Keratinocyte (primary cell): ENCODE measurements around the gene CMKLR1.

Source experiments
- EZH2 ChIP-seq: IDR thresholded peaks from one replicate; pipeline ENCODE4 v1.6.1; 2012; ENCODE audit warnings: inconsistent platforms, mild to moderate bottlenecking, low read length, moderate library complexity
- TF ChIP-seq, protein P1 (sequence below), 3 experiments: IDR thresholded peaks in 1 of 3; conservative IDR thresholded peaks in 1 of 3; optimal IDR thresholded peaks in 1 of 3; 2 replicates in 2 of 3; 3 replicates in 1 of 3; pipeline versions ENCODE3 to v1.5.1; 2011; ENCODE audit warnings: low read length in 3 of 3, mild to moderate bottlenecking in 3 of 3, moderate library complexity in 2 of 3, control low read depth in 1 of 3, inconsistent platforms in 1 of 3; ENCODE audit not compliant: insufficient read depth in 2 of 3; ENCODE audit errors: extremely low read depth in 1 of 3

DNA sequence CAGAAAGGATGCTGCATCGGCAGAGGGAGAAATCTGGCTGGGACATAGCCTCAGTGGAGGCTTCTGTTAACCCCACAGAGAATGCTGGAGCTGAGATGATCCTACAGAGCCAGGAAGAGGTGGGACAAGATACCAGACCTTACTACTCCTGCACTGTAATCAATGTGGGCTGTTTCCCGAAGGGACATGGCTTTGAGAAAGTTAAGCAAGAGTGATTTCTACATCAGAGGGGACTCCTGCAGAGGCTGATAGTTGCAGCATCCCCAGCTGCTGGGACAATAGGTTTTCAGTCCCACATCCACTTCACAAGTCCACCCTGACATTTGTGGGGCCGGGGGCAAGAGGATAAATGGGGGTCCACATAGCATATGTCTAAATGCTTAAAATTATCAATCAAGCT is 22.5 kb upstream of the CMKLR1 start:
- TF ChIP-seq, protein P1, sequence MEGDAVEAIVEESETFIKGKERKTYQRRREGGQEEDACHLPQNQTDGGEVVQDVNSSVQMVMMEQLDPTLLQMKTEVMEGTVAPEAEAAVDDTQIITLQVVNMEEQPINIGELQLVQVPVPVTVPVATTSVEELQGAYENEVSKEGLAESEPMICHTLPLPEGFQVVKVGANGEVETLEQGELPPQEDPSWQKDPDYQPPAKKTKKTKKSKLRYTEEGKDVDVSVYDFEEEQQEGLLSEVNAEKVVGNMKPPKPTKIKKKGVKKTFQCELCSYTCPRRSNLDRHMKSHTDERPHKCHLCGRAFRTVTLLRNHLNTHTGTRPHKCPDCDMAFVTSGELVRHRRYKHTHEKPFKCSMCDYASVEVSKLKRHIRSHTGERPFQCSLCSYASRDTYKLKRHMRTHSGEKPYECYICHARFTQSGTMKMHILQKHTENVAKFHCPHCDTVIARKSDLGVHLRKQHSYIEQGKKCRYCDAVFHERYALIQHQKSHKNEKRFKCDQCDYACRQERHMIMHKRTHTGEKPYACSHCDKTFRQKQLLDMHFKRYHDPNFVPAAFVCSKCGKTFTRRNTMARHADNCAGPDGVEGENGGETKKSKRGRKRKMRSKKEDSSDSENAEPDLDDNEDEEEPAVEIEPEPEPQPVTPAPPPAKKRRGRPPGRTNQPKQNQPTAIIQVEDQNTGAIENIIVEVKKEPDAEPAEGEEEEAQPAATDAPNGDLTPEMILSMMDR (optimal IDR thresholded peaks at IDR 0.05 in 1 of 3, IDR thresholded peaks at IDR 0.05 in 1 of 3, conservative IDR thresholded peaks at IDR 0.05 in 1 of 3; ENCODE audit: extremely low read depth in 1 of 3, insufficient read depth in 2 of 3, low read length in 3 of 3): no peak
- no peak for TF ChIP-seq EZH2
